K562 (cell line): ENCODE data around the gene OR4D2. TPM values are rescaled to one million over a fixed set of nuclear protein-coding genes. Genes with fewer than 3 reads are reported as not detected.
A peak's percentile ranks its signal among the peaks of the same experiment; 100 is the strongest.

Experiments
- ATAC-seq: fragments of 200-7000 bp; cut with Tn5 transposase; 3 replicates; pipeline ENCODE4 v1.9.1; 2020; ENCODE audit warnings: moderate library complexity
- BruUV-seq: library from RNA; stranded (reverse); fragments of 400-500 nt; replicated peaks from 2 replicates; lab custom pipeline; 2021; lab: Mats Ljungman, UMichigan
- CTCF ChIA-PET: fragments of 300-600 bp; formaldehyde crosslinking; extraction: SDS; loops from one replicate; lab custom pipeline; 2021; ENCODE audit warnings: low intra/inter-chr PET ratio; lab: Yijun Ruan, JAX
- POLR2A ChIA-PET: fragments of 300-600, 350-650 bp; sonication (Branson Sonifier 250); formaldehyde crosslinking; extraction: SDS; loops from one replicate; lab custom pipeline; 2021; ENCODE audit warnings: antibody characterized with exemption, inconsistent platforms; lab: Yijun Ruan, JAX
- DNase-seq, 4 experiments: peaks; one replicate each; pipeline versions ENCODE4 v3.0.0 to v3.0.0-alpha.2; 2011 to 2018; ENCODE audit warnings: low spot score in 3 of 4, mixed read lengths in 3 of 4; ENCODE audit errors: extremely low read depth in 1 of 4
- FAIRE-seq: peaks from 2 replicates; lab custom pipeline; 2011; peaks lifted over from hg19 to GRCh38; lab: Jason Lieb, UNC
- H2AFZ ChIP-seq: 2 replicates; pipeline ENCODE4 v1.6.0; 2011; ENCODE audit warnings: low read depth, low read length, control low read depth, inconsistent platforms
- H3K27ac ChIP-seq: fragments of 200-600 bp; 3 replicates; pipeline ENCODE4 v1.8.0; 2011; ENCODE audit warnings: low read depth, mild to moderate bottlenecking, control low read depth, inconsistent platforms, low read length, moderate library complexity, mixed read lengths; ENCODE audit errors: extremely low read depth
- H3K27me3 ChIP-seq, 2 experiments: fragments of 300-600 bp in 1 of 2; 2 replicates in 1 of 2; 3 replicates in 1 of 2; pipeline versions ENCODE4 v1.6.0 to v1.8.0; 2011; ENCODE audit warnings: inconsistent platforms in 2 of 2, low read length in 2 of 2, mild to moderate bottlenecking in 1 of 2, mixed read lengths in 1 of 2, moderate library complexity in 1 of 2; ENCODE audit not compliant: control insufficient read depth in 2 of 2, insufficient read depth in 2 of 2
- H3K36me3 ChIP-seq: fragments of 300-600 bp; 3 replicates; pipeline ENCODE4 v1.8.0; 2011; ENCODE audit warnings: mild to moderate bottlenecking, low read length, inconsistent platforms; ENCODE audit not compliant: control insufficient read depth, insufficient read depth
- H3K4me1 ChIP-seq, 2 experiments: fragments of 200-600 bp in 1 of 2; replicated peaks in 1 of 2; 2 replicates in 1 of 2; 3 replicates in 1 of 2; pipeline versions ENCODE4 v1.5.1 to v1.8.0; 2011; ENCODE audit warnings: inconsistent platforms in 2 of 2, low read length in 2 of 2, mild to moderate bottlenecking in 1 of 2, mixed read lengths in 1 of 2, moderate library complexity in 1 of 2; ENCODE audit not compliant: control insufficient read depth in 2 of 2, insufficient read depth in 2 of 2
- H3K4me2 ChIP-seq: 2 replicates; pipeline ENCODE4 v1.6.1; 2011; ENCODE audit warnings: low read length, control low read depth, inconsistent platforms, mixed read lengths; ENCODE audit not compliant: insufficient read depth
- H3K4me3 ChIP-seq: fragments of 200-600 bp; sonication (generic), shearing (Covaris generic); 2 replicates; pipeline ENCODE4 v1.5.1; 2016; ENCODE audit warnings: control low read depth, inconsistent platforms
- H3K79me2 ChIP-seq: fragments of 200-600 bp; 3 replicates; pipeline ENCODE4 v1.8.0; 2011; ENCODE audit warnings: low read length, inconsistent platforms; ENCODE audit not compliant: control insufficient read depth, insufficient read depth
- H3K9ac ChIP-seq, 2 experiments: 2 replicates each; pipeline versions ENCODE4 v1.6.0 to v1.6.1; 2011; ENCODE audit warnings: low read depth in 2 of 2, low read length in 2 of 2, control low read depth in 1 of 2, inconsistent platforms in 1 of 2, mild to moderate bottlenecking in 1 of 2, mixed read lengths in 1 of 2; ENCODE audit not compliant: insufficient read depth in 1 of 2
- H3K9me1 ChIP-seq: one replicate; pipeline ENCODE4 v1.6.0; 2011; ENCODE audit warnings: inconsistent platforms, mild to moderate bottlenecking, low read length, moderate library complexity; ENCODE audit not compliant: control insufficient read depth, insufficient read depth
- H3K9me3 ChIP-seq: replicated peaks from 2 replicates; pipeline ENCODE4 v1.5.1; 2011; ENCODE audit warnings: low read depth, low read length, inconsistent platforms; ENCODE audit not compliant: control insufficient read depth, insufficient read depth
- H4K20me1 ChIP-seq: replicated peaks from 2 replicates; pipeline ENCODE4 v1.6.1; 2011; ENCODE audit warnings: low read length, inconsistent platforms, mixed read lengths; ENCODE audit not compliant: control insufficient read depth, insufficient read depth
- AFF1 ChIP-seq, 2 experiments: fragments of 450-650 bp; IDR thresholded peaks; 2 replicates each; pipeline ENCODE4 v1.6.1; 2018; ENCODE audit warnings: mild to moderate bottlenecking in 2 of 2, low read depth in 1 of 2; ENCODE audit not compliant: partially characterized antibody in 2 of 2
- ATF7 ChIP-seq: fragments of 450-650 bp; IDR thresholded peaks from 2 replicates; pipeline ENCODE4 v1.7.1; 2014; ENCODE audit warnings: mild to moderate bottlenecking, moderate library complexity
- BRD9 ChIP-seq: fragments of 450-650 bp; IDR thresholded peaks from 2 replicates; pipeline ENCODE4 v1.6.1; 2018; ENCODE audit warnings: low read depth; ENCODE audit not compliant: partially characterized antibody
- GABPB2 ChIP-seq: fragments of 250-450 bp; sonication (Bioruptor Pico); conservative IDR thresholded peaks from 2 replicates; pipeline ENCODE4 v1.5.1; 2021; ENCODE audit warnings: mild to moderate bottlenecking
- HIVEP1 ChIP-seq: fragments of 250-450 bp; sonication (Bioruptor Pico); IDR thresholded peaks from 2 replicates; pipeline ENCODE4 v1.4.0; 2020; ENCODE audit warnings: mild to moderate bottlenecking
- KLF16 ChIP-seq: IDR thresholded peaks from 2 replicates; pipeline ENCODE4 v1.6.1; 2016; ENCODE audit warnings: antibody characterized with exemption
- MIER1 ChIP-seq: fragments of 450-650 bp; IDR thresholded peaks from 2 replicates; pipeline ENCODE4 v1.6.1; 2016; ENCODE audit warnings: antibody characterized with exemption, mild to moderate bottlenecking, low read depth
- REST ChIP-seq, 2 experiments: fragments of 450-650 bp; formaldehyde crosslinking in 1 of 2; IDR thresholded peaks; 2 replicates each; pipeline versions ENCODE4 v1.4.0 to v1.6.1; 2014 to 2020; ENCODE audit warnings: mild to moderate bottlenecking in 2 of 2, borderline replicate concordance in 1 of 2, low read depth in 1 of 2
- RFX1 ChIP-seq: fragments of 450-650 bp; IDR thresholded peaks from 2 replicates; pipeline ENCODE4 v1.6.1; 2016; ENCODE audit warnings: mild to moderate bottlenecking, moderate library complexity
- TAL1 ChIP-seq: fragments of 450-650 bp; IDR thresholded peaks from 2 replicates; pipeline ENCODE4 v1.6.1; 2016; ENCODE audit warnings: mild to moderate bottlenecking
- TEAD4 ChIP-seq, 2 experiments: sonication (generic) in 1 of 2; formaldehyde crosslinking in 1 of 2; IDR thresholded peaks; 2 replicates each; pipeline versions ENCODE4 v1.6.1 to v1.8.0; 2012 to 2022; ENCODE audit warnings: borderline replicate concordance in 1 of 2, inconsistent platforms in 1 of 2, low read length in 1 of 2, mild to moderate bottlenecking in 1 of 2, missing genetic modification reagents in 1 of 2
- ZNF24 ChIP-seq: fragments of 450-650 bp; IDR thresholded peaks from 2 replicates; pipeline ENCODE4 v1.6.1; 2016
- WGBS: fragments of 100-300 bp; shearing (Covaris generic); methylation state at CpG from one replicate; pipeline ENCODE4 v1.1.6; 2016; ENCODE audit warnings: low coverage, mixed read lengths; ENCODE audit not compliant: insufficient coverage; ENCODE audit errors: missing lambda C conversion rate; 5-methylcytosine and 5-hydroxymethylcytosine counted together
- in situ Hi-C: fragments of 300-500 bp; cut with MboI; formaldehyde crosslinking; loops from 4 replicates; pipeline ENCODE4 v1.15.0; 2018; ENCODE audit warnings: inconsistent platforms, mixed read lengths
- intact Hi-C: fragments of 100-400 bp; cut with micrococcal nuclease; formaldehyde crosslinking; loops from 2 replicates; pipeline ENCODE4 v1.14.2; 2022
- polyA plus RNA-seq, 8 experiments: library from polyadenylated mRNA; depleted of rRNA in 4 of 8; stranded (reverse) in 5 of 8; unstranded in 3 of 8; fragments of >200 nt; fragmentation: Nextera tagmentation in 2 of 8; fragmentation: Illumina TruSeq in 1 of 8; extraction: Ambion mirVana in 2 of 8; extraction: Trizol in 1 of 8; gene quantifications; 2 replicates each; pipeline versions ENCODE4 v1.2.1 to v1.2.3, GENCODE V29; 2011 to 2014; ENCODE audit warnings: inconsistent platforms in 1 of 8, missing spikeins in 1 of 8
- total RNA-seq, 7 experiments: library from RNA; depleted of rRNA in 6 of 7; stranded (reverse); fragments of >200 nt in 6 of 7; fragmentation: Illumina TruSeq in 2 of 7; extraction: Trizol in 2 of 7; gene quantifications; 2 replicates each; pipeline versions ENCODE4 v1.2.1 to v1.2.3, GENCODE V29; 2011 to 2021; ENCODE audit warnings: low replicate concordance in 1 of 7

OR4D2 gene
- total and polyA plus RNA-seq, 9 of the 15 experiments (the other 6 are each of a cell fraction or from before 2014, with no cell fraction given), result not detected

- Histone ChIP-seq H3K9ac (no peak overlapping the region), H3K9me1 (no peaks in the 10 kb centered on the region), H3K27me3 (peaks cover 5% of the 10 kb centered on the region in 2 experiments; a peak in 2 of 5 replicates), H3K27ac (no peak overlapping the region), H3K36me3 (no peaks in the 10 kb centered on the region), H3K4me2 (no peak overlapping the region), H4K20me1 (no peaks in the 10 kb centered on the region), H3K4me3 (no peak overlapping the region), H2AFZ (no peak overlapping the region), H3K9me3 (no peaks in the 10 kb centered on the region), H3K4me1 (no peaks in the 10 kb centered on the region), H3K79me2 (no peaks in the 10 kb centered on the region)
- BruUV-seq, result no TSS peak
- FAIRE-seq, result no peak
- ChIA-PET POLR2A (no interaction called here), CTCF (no interaction called here)
- 19% methylated on average over 7 of the region's 7 CpGs for WGBS
- peak in 1 of 4 experiments; percentile 25 for DNase-seq
- in situ Hi-C loops (no loop called here), intact Hi-C loops (no loop called here)
- ATAC-seq, result no peak
- TF ChIP-seq BRD9, result no peak
- TF ChIP-seq REST (IDR thresholded peaks at IDR 0.05; ENCODE audit: borderline replicate concordance), result peak; percentile 98
- TF ChIP-seq REST (CRISPR knock-in tag; IDR thresholded peaks at IDR 0.05; ENCODE audit: low read depth), result peak; percentile 94
- no peak for TF ChIP-seq GABPB2 (CRISPR knock-in tag)
- peak; percentile 87 for TF ChIP-seq MIER1
- peak; percentile 22; the same call in 1 of the 2 replicates for TF ChIP-seq TAL1
- peak in 1 of 2 experiments; percentile 68 for TF ChIP-seq AFF1 (IDR thresholded peaks at IDR 0.05; ENCODE audit: low read depth in 1 of 2, partially characterized antibody in 2 of 2)
- TF ChIP-seq ATF7, result no peak
- no peak for TF ChIP-seq HIVEP1 (CRISPR knock-in tag)
- no peak for TF ChIP-seq ZNF24
- no peak for TF ChIP-seq RFX1
- TF ChIP-seq TEAD4 (IDR thresholded peaks at IDR 0.05; ENCODE audit: low read length), result no peak
- TF ChIP-seq TEAD4 (CRISPR knock-in tag; IDR thresholded peaks at IDR 0.05; ENCODE audit: borderline replicate concordance), result no peak
- TF ChIP-seq KLF16, result no peak
Measured at GRCh38 chr17:58176200-58176599, 9.4 kb downstream of the OR4D2 start.
